ENCODE results near the gene GYG1. TPM values are rescaled to one million over a fixed set of nuclear protein-coding genes. Genes with fewer than 3 reads are reported as not detected.

The GYG1 gene
- total RNA-seq, 2 experiments from 2014 or later, result 21.0 to 22.3 TPM

GRCh38 chr3:149016242-149016641 lies 24.9 kb downstream of the GYG1 start:
- no peaks in the 10 kb centered on the region for H3K4me1 Mint-ChIP-seq (ENCODE audit: low read depth)

GRCh38 chr3:149016669-149017541 lies 25.6 kb downstream of the GYG1 start:
- Histone ChIP-seq H3K4me1 (ENCODE audit: insufficient read depth, low read length) (no peaks in the 10 kb centered on the region), H3K36me3 (ENCODE audit: insufficient read depth, low read length) (peaks cover 38% of the 10 kb centered on the region), H3K4me3 (ENCODE audit: low read length) (no peak overlapping the region), H3K27ac (ENCODE audit: low read depth in 1 of 2, low read length in 2 of 2) (no peak overlapping the region), H3K9me3 (ENCODE audit: control insufficient read depth in 1 of 2, insufficient read depth in 1 of 2, low read length in 2 of 2) (no peaks in the 10 kb centered on the region), H3K27me3 (ENCODE audit: control insufficient read depth in 1 of 2, insufficient read depth in 2 of 2, low read length in 2 of 2) (no peaks in the 10 kb centered on the region)
- Mint-ChIP-seq H3K4me1 (ENCODE audit: low read depth) (no peaks in the 10 kb centered on the region), H3K27ac (no peak overlapping the region), H3K36me3 (ENCODE audit: low read depth) (peaks cover 64% of the 10 kb centered on the region), H3K9me3 (no peaks in the 10 kb centered on the region), H3K27me3 (no peaks in the 10 kb centered on the region), H3K4me3 (no peak overlapping the region)
- intact Hi-C loops (cut with DNase I, micrococcal nuclease), result no loop called here
- TF ChIP-seq, protein P1, sequence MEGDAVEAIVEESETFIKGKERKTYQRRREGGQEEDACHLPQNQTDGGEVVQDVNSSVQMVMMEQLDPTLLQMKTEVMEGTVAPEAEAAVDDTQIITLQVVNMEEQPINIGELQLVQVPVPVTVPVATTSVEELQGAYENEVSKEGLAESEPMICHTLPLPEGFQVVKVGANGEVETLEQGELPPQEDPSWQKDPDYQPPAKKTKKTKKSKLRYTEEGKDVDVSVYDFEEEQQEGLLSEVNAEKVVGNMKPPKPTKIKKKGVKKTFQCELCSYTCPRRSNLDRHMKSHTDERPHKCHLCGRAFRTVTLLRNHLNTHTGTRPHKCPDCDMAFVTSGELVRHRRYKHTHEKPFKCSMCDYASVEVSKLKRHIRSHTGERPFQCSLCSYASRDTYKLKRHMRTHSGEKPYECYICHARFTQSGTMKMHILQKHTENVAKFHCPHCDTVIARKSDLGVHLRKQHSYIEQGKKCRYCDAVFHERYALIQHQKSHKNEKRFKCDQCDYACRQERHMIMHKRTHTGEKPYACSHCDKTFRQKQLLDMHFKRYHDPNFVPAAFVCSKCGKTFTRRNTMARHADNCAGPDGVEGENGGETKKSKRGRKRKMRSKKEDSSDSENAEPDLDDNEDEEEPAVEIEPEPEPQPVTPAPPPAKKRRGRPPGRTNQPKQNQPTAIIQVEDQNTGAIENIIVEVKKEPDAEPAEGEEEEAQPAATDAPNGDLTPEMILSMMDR (IDR thresholded peaks at IDR 0.05), result no peak
- POLR2A ChIA-PET, result no interaction called here
- CTCF ChIA-PET, result no interaction called here
- DNase-seq (no peak), ATAC-seq (ENCODE audit: poor library complexity) (no peak)

More at GRCh38 chr3:149016242-149016641, 24.9 kb downstream of the GYG1 start:
- no peak overlapping the region for H3K27ac ChIP-seq (ENCODE audit: low read depth in 1 of 2, low read length in 2 of 2)
- TF ChIP-seq, protein P1 (IDR thresholded peaks at IDR 0.05), result no peak
- no peak overlapping the region for H3K27ac Mint-ChIP-seq
- no peaks in the 10 kb centered on the region for H3K27me3 ChIP-seq (ENCODE audit: control insufficient read depth in 1 of 2, insufficient read depth in 2 of 2, low read length in 2 of 2)
- no peak for ATAC-seq (ENCODE audit: poor library complexity)
- H3K9me3 Mint-ChIP-seq, result no peaks in the 10 kb centered on the region
- no peak overlapping the region for H3K4me3 Mint-ChIP-seq
- peaks cover 68% of the 10 kb centered on the region for H3K36me3 Mint-ChIP-seq (ENCODE audit: low read depth)
- H3K36me3 ChIP-seq (ENCODE audit: insufficient read depth, low read length), result peaks cover 42% of the 10 kb centered on the region
- no peaks in the 10 kb centered on the region for H3K9me3 ChIP-seq (ENCODE audit: control insufficient read depth in 1 of 2, insufficient read depth in 1 of 2, low read length in 2 of 2)
- H3K4me1 ChIP-seq (ENCODE audit: insufficient read depth, low read length), result no peaks in the 10 kb centered on the region
- POLR2A ChIA-PET, result no interaction called here
- intact Hi-C loops (cut with DNase I, micrococcal nuclease), result no loop called here
- CTCF ChIA-PET, result no interaction called here
- DNase-seq, result no peak
- H3K4me3 ChIP-seq (ENCODE audit: low read length), result no peak overlapping the region
- no peaks in the 10 kb centered on the region for H3K27me3 Mint-ChIP-seq

GRCh38 chr3:149018247-149018646 lies 26.9 kb downstream of the GYG1 start:
- Histone ChIP-seq H3K36me3 (ENCODE audit: insufficient read depth, low read length) (peaks cover 41% of the 10 kb centered on the region), H3K4me1 (ENCODE audit: insufficient read depth, low read length) (no peaks in the 10 kb centered on the region), H3K9me3 (ENCODE audit: control insufficient read depth in 1 of 2, insufficient read depth in 1 of 2, low read length in 2 of 2) (no peaks in the 10 kb centered on the region), H3K4me3 (ENCODE audit: low read length) (no peak overlapping the region), H3K27me3 (ENCODE audit: control insufficient read depth in 1 of 2, insufficient read depth in 2 of 2, low read length in 2 of 2) (no peaks in the 10 kb centered on the region), H3K27ac (ENCODE audit: low read depth in 1 of 2, low read length in 2 of 2) (no peak overlapping the region)
- no peaks in the 10 kb centered on the region for H3K27me3 Mint-ChIP-seq
- CTCF ChIA-PET, result interaction anchor here (0.7 kb wide), 1 partner anchor 27 kb away, joined by 3 read pairs; the partner anchor contains the start of gene GYG1
- no peak overlapping the region for H3K27ac Mint-ChIP-seq
- H3K9me3 Mint-ChIP-seq, result no peaks in the 10 kb centered on the region
- DNase-seq, result no peak
- intact Hi-C loops (cut with DNase I, micrococcal nuclease), result no loop called here
- POLR2A ChIA-PET, result no interaction called here
- H3K4me3 Mint-ChIP-seq, result no peak overlapping the region
- H3K4me1 Mint-ChIP-seq (ENCODE audit: low read depth), result no peaks in the 10 kb centered on the region
- no peak for ATAC-seq (ENCODE audit: poor library complexity)
- TF ChIP-seq, protein P1 (IDR thresholded peaks at IDR 0.05), result no peak
- peaks cover 70% of the 10 kb centered on the region for H3K36me3 Mint-ChIP-seq (ENCODE audit: low read depth)

Data from CD4-positive, alpha-beta T cell (primary cell).